H1 (cell line): ENCODE measurements around the gene OR10A6. TPM values are rescaled to one million over a fixed set of nuclear protein-coding genes. Genes with fewer than 3 reads are reported as not detected.
A peak's percentile ranks its signal among the peaks of the same experiment; 100 is the strongest.

Source experiments
- CTCF ChIA-PET: fragments of 300-600 bp; sonication (Branson Sonifier 250); formaldehyde crosslinking; loops from one replicate; lab custom pipeline; 2021; ENCODE audit not compliant: partially characterized antibody; lab: Charles Lee
- POLR2A ChIA-PET: fragments of 300-600 bp; sonication (Branson Sonifier 250); formaldehyde crosslinking; loops from one replicate; lab custom pipeline; 2021; ENCODE audit warnings: inconsistent platforms; ENCODE audit not compliant: partially characterized antibody; lab: Charles Lee
- DNase-seq, 2 experiments: peaks; one replicate each; pipeline versions ENCODE4 v3.0.0 to v3.0.0-alpha.2; 2010 to 2022; ENCODE audit warnings: low spot score in 2 of 2, low read depth in 1 of 2, mixed read lengths in 1 of 2
- FAIRE-seq: peaks from 2 replicates; lab custom pipeline; 2011; peaks lifted over from hg19 to GRCh38; lab: Jason Lieb, UNC
- H2AFZ ChIP-seq: 2 replicates; pipeline ENCODE4 v1.8.1; 2012; ENCODE audit warnings: low read length, inconsistent platforms
- H2AK5ac ChIP-seq: 2 replicates; pipeline ENCODE4 v1.6.1; 2013; ENCODE audit warnings: low read depth, low read length
- H2BK120ac ChIP-seq: replicated peaks from 2 replicates; pipeline ENCODE3; 2013; ENCODE audit warnings: low read depth, low read length, inconsistent platforms
- H2BK12ac ChIP-seq: 2 replicates; pipeline ENCODE4 v1.6.1; 2013; ENCODE audit warnings: low read depth, low read length
- H2BK15ac ChIP-seq: 2 replicates; pipeline ENCODE4 v1.6.1; 2013; ENCODE audit warnings: low read length
- H2BK20ac ChIP-seq: 2 replicates; pipeline ENCODE4 v1.6.1; 2013; ENCODE audit warnings: low read length
- H2BK5ac ChIP-seq: 2 replicates; pipeline ENCODE4 v1.6.1; 2013; ENCODE audit warnings: low read depth, low read length
- H3K14ac ChIP-seq: 2 replicates; pipeline ENCODE4 v1.6.1; 2013; ENCODE audit warnings: inconsistent platforms; ENCODE audit not compliant: insufficient read length
- H3K18ac ChIP-seq: 2 replicates; pipeline ENCODE4 v1.6.1; 2013; ENCODE audit warnings: low read length; ENCODE audit errors: extremely low read depth
- H3K23ac ChIP-seq: 2 replicates; pipeline ENCODE4 v1.6.1; 2013; ENCODE audit warnings: inconsistent platforms; ENCODE audit not compliant: insufficient read length
- H3K23me2 ChIP-seq: 2 replicates; pipeline ENCODE4 v1.6.1; 2013; ENCODE audit warnings: low read depth, low read length
- H3K27ac ChIP-seq: 2 replicates; pipeline ENCODE4 v1.6.1; 2011; ENCODE audit warnings: low read depth, low read length, inconsistent platforms
- H3K27me3 ChIP-seq, 4 experiments: replicated peaks in 1 of 4; 1 replicate in 1 of 4; 2 replicates in 3 of 4; pipeline versions ENCODE4 v1.6.1 to v1.8.1; 2011 to 2013; ENCODE audit warnings: low read length in 3 of 4, mild to moderate bottlenecking in 3 of 4, inconsistent platforms in 2 of 4, mixed read lengths in 2 of 4, moderate library complexity in 1 of 4; ENCODE audit not compliant: control insufficient read depth in 3 of 4, insufficient read depth in 3 of 4; ENCODE audit errors: extremely low read depth in 1 of 4
- H3K36me3 ChIP-seq, 4 experiments: 2 replicates each; pipeline versions ENCODE4 v1.6.1 to v1.8.1; 2011 to 2013; ENCODE audit warnings: mild to moderate bottlenecking in 4 of 4, low read length in 3 of 4, moderate library complexity in 2 of 4, control low read depth in 1 of 4, inconsistent platforms in 1 of 4; ENCODE audit not compliant: insufficient read depth in 4 of 4, control insufficient read depth in 2 of 4
- H3K4ac ChIP-seq: replicated peaks from 2 replicates; pipeline ENCODE3; 2013; ENCODE audit warnings: low read length, low read depth, mixed read lengths, inconsistent platforms; ENCODE audit not compliant: insufficient read length
- H3K4me1 ChIP-seq, 4 experiments: replicated peaks in 1 of 4; 1 replicate in 1 of 4; 2 replicates in 3 of 4; pipeline versions ENCODE4 v1.6.1 to v1.8.1; 2011 to 2013; ENCODE audit warnings: low read length in 3 of 4, inconsistent platforms in 2 of 4, mixed read lengths in 1 of 4; ENCODE audit not compliant: insufficient read depth in 4 of 4, control insufficient read depth in 3 of 4
- H3K4me2 ChIP-seq, 2 experiments: 2 replicates each; pipeline versions ENCODE4 v1.6.1 to v1.8.1; 2011 to 2013; ENCODE audit warnings: low read depth in 2 of 2, low read length in 2 of 2, control low read depth in 1 of 2, inconsistent platforms in 1 of 2, mild to moderate bottlenecking in 1 of 2; ENCODE audit not compliant: insufficient read depth in 1 of 2
- H3K4me3 ChIP-seq, 4 experiments: fragments of 200-600, 300-600 bp in 1 of 4; sonication (generic), shearing (Covaris generic), sonication (Bioruptor Twin) in 1 of 4; 2 replicates each; pipeline versions ENCODE4 v1.5.1 to v1.8.1; 2011 to 2016; ENCODE audit warnings: low read length in 4 of 4, low read depth in 3 of 4, control low read depth in 2 of 4, inconsistent platforms in 2 of 4, mild to moderate bottlenecking in 2 of 4, mixed read lengths in 1 of 4, moderate library complexity in 1 of 4; ENCODE audit not compliant: insufficient read depth in 2 of 4; ENCODE audit errors: extremely low read depth in 1 of 4
- H3K56ac ChIP-seq: replicated peaks from 2 replicates; pipeline ENCODE3; 2013; ENCODE audit warnings: low read depth, mild to moderate bottlenecking, mixed read lengths, low read length, inconsistent platforms; ENCODE audit not compliant: insufficient read length
- H3K79me1 ChIP-seq: 2 replicates; pipeline ENCODE4 v1.6.1; 2013; ENCODE audit warnings: low read depth, low read length, control low read depth
- H3K79me2 ChIP-seq, 2 experiments: 2 replicates each; pipeline versions ENCODE4 v1.6.1 to v1.8.1; 2012 to 2013; ENCODE audit warnings: low read length in 2 of 2, mild to moderate bottlenecking in 2 of 2, inconsistent platforms in 1 of 2; ENCODE audit not compliant: insufficient read depth in 2 of 2, control insufficient read depth in 1 of 2
- H3K9ac ChIP-seq, 4 experiments: replicated peaks in 1 of 4; 1 replicate in 1 of 4; 2 replicates in 3 of 4; pipeline versions ENCODE4 v1.6.1 to v1.8.1; 2011 to 2013; ENCODE audit warnings: low read depth in 3 of 4, low read length in 3 of 4, control low read depth in 2 of 4, mild to moderate bottlenecking in 2 of 4, moderate library complexity in 2 of 4, inconsistent platforms in 1 of 4; ENCODE audit errors: extremely low read depth in 1 of 4
- H3K9me3 ChIP-seq, 2 experiments: 2 replicates each; pipeline versions ENCODE4 v1.6.1 to v1.8.1; 2012 to 2013; ENCODE audit warnings: mild to moderate bottlenecking in 2 of 2, moderate library complexity in 2 of 2, control low read depth in 1 of 2, inconsistent platforms in 1 of 2, low read depth in 1 of 2, low read length in 1 of 2, mixed read lengths in 1 of 2; ENCODE audit not compliant: insufficient read depth in 2 of 2
- H4K20me1 ChIP-seq, 2 experiments: replicated peaks in 1 of 2; 2 replicates each; pipeline versions ENCODE3 to v1.8.1; 2011 to 2013; ENCODE audit warnings: inconsistent platforms in 2 of 2, low read length in 2 of 2, mild to moderate bottlenecking in 1 of 2; ENCODE audit not compliant: insufficient read depth in 2 of 2, control insufficient read depth in 1 of 2
- H4K5ac ChIP-seq: 2 replicates; pipeline ENCODE4 v1.6.1; 2013; ENCODE audit warnings: low read length, low read depth, mixed read lengths, inconsistent platforms; ENCODE audit not compliant: insufficient read length
- H4K8ac ChIP-seq: 2 replicates; pipeline ENCODE4 v1.8.0; 2013; ENCODE audit warnings: mild to moderate bottlenecking, moderate library complexity, low read length, inconsistent platforms; ENCODE audit not compliant: insufficient read depth; ENCODE audit errors: extremely low read depth
- H4K91ac ChIP-seq: replicated peaks from 2 replicates; pipeline ENCODE3; 2013; ENCODE audit warnings: low read length, mixed read lengths, inconsistent platforms; ENCODE audit not compliant: insufficient read length
- CEBPB ChIP-seq: IDR thresholded peaks from 2 replicates; pipeline ENCODE4 v1.6.1; 2012; ENCODE audit warnings: low read depth, low read length
- JUND ChIP-seq: IDR thresholded peaks from 2 replicates; pipeline ENCODE4 v1.6.1; 2011; ENCODE audit warnings: mild to moderate bottlenecking, improper control_type of control experiment, low read length
- SIN3A ChIP-seq, 2 experiments: IDR thresholded peaks in 1 of 2; conservative IDR thresholded peaks in 1 of 2; 2 replicates each; pipeline ENCODE4 v1.6.1; 2011 to 2012; ENCODE audit warnings: low read length in 2 of 2, improper control_type of control experiment in 1 of 2, low read depth in 1 of 2, mild to moderate bottlenecking in 1 of 2
- WGBS, 2 experiments: shearing (Covaris generic) in 1 of 2; methylation state at CpG; one replicate each; pipeline versions ENCODE4 v1.1.6 to v1.1.7; 2013 to 2015; ENCODE audit warnings: low lambda C conversion rate in 2 of 2, mixed read lengths in 2 of 2, inconsistent platforms in 1 of 2, low coverage in 1 of 2, missing lambda C conversion rate in 1 of 2; ENCODE audit not compliant: insufficient replicate concordance in 2 of 2, insufficient coverage in 1 of 2, insufficient read length in 1 of 2; ENCODE audit errors: extremely low coverage in 1 of 2, missing lambda C conversion rate in 1 of 2; 5-methylcytosine and 5-hydroxymethylcytosine counted together
- polyA plus RNA-seq, 7 experiments: library from polyadenylated mRNA; depleted of rRNA in 3 of 7; stranded (reverse) in 5 of 7; unstranded in 2 of 7; fragments of >200 nt in 5 of 7; fragments of 200-250 nt in 2 of 7; gene quantifications; 1 replicate in 5 of 7; 2 replicates in 1 of 7; 4 replicates in 1 of 7; pipeline versions ENCODE4 v1.2.1 to v1.2.3, GENCODE V29; 2011 to 2013; ENCODE audit warnings: missing spikeins in 2 of 7, mixed read lengths in 2 of 7
- total RNA-seq: library from RNA; stranded (reverse); fragmentation: NEBNext Ultra II Directional; extraction: Animal tissue kit (Norgen Biotek cat#: 25700); gene quantifications from 2 replicates; pipeline ENCODE4 v1.2.1, GENCODE V29; 2021

OR10A6 gene
- total and polyA plus RNA-seq, 2 of the 8 experiments (the other 6 are each of a cell fraction or from before 2014, with no cell fraction given), result not detected

DNA sequence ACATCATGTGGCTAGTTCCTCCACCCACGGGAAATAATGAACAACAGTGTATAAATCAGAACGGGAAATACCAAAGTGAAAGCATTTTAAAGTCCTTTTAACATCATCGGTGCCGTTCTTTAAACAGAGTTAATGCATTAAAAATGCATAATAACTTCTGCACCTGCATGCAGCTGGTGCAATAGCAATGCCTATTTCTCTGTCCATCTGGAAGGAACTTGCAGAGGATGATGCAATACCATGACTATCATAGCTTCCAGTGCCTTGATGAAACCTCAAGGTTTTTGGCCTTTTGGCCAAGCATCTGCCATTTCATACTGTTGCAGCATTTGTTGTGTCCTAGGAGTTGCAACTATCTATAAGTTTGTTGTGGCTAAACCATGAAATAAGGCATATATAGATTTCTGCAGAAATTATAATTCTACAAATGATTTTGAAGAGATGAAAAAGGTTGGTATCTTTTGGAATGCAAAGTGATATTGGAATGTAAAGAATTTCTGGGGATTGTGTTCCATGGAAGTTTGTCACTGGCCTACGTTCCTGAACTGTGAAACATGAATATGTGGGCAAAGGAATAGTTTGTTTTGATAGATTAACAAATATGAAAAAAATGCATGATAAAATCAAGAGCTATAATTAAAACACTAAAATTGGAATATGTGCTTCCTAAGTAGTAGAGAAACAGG, 46.3 kb upstream of the OR10A6 start:
- Histone ChIP-seq H3K27me3 (no peaks in the 10 kb centered on the region), H2AFZ (no peak overlapping the region), H3K9ac (no peak overlapping the region), H2AK5ac (no peak overlapping the region), H4K8ac (no peak overlapping the region), H3K4me3 (no peak overlapping the region), H4K5ac (no peak overlapping the region), H3K79me2 (no peaks in the 10 kb centered on the region), H3K18ac (no peak overlapping the region), H4K20me1 (no peaks in the 10 kb centered on the region), H3K27ac (no peak overlapping the region), H3K23me2 (no peaks in the 10 kb centered on the region), H3K23ac (no peak overlapping the region), H3K56ac (no peak overlapping the region), H3K79me1 (no peaks in the 10 kb centered on the region), H2BK15ac (no peak overlapping the region), H3K4ac (no peak overlapping the region), H3K4me2 (no peak overlapping the region), H3K36me3 (no peaks in the 10 kb centered on the region), H4K91ac (no peak overlapping the region), H2BK12ac (no peak overlapping the region), H3K9me3 (no peaks in the 10 kb centered on the region), H2BK5ac (peak overlapping the region; percentile 2; the same call in 1 of the 2 replicates), H2BK120ac (peak overlapping the region; percentile 4), H2BK20ac (no peak overlapping the region; the same call in 1 of the 2 replicates), H3K4me1 (peaks cover 0 to 4% (median 0%) of the 10 kb centered on the region in 4 experiments; a peak in 3 of 7 replicates), H3K14ac (no peak overlapping the region)
- no peak for DNase-seq
- no peak for FAIRE-seq
- WGBS, 2 experiments, result 91% methylated on average over 5 of the region's 5 CpGs; no CpG with 5 or more reads in 1 of the 2 experiments
- POLR2A ChIA-PET, result interaction anchor here (0.7 to 5.9 kb wide), 4 partner anchors 9 to 128 kb away, joined by 3 to 38 read pairs (median 3); no protein-coding TSS in a partner anchor
- TF ChIP-seq SIN3A (conservative IDR thresholded peaks at IDR 0.05 in 1 of 2, IDR thresholded peaks at IDR 0.05 in 1 of 2; ENCODE audit: low read depth in 1 of 2, low read length in 2 of 2) (no peak), JUND (peak; percentile 58), CEBPB (peak; percentile 95)
- CTCF ChIA-PET, result interaction anchor here (0.6 to 5.7 kb wide), 7 partner anchors 9 to 981 kb away, joined by 3 to 43 read pairs (median 4); partner anchors contain the start of gene EIF3F
